COLO668 (cell line): ENCODE results near the gene FGF12.

Experiments used
- DNase-seq: peaks from one replicate; lab custom pipeline; 2025; ENCODE audit not compliant: unreplicated experiment; lab: John Stamatoyannopoulos, UW

FGF12 gene

DNA sequence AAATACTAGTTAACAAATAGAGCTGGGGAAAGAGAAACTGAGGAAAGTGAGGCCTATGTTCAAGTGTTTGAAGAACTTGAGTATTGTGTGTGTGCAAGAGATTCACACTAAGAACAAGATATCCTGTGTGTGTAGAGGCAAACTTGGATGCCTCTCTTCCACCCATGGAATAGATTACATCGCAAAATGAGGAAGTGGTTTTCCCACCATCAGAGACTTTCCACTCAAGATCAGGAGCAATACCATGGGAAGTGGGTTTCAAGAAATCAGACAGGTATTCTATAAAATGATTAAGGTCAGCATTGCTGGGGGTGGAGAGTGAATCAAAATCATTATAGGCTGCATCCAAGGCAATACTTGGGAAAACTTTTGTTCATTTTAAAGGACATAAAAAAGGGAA, 308.0 kb downstream of the FGF12 start:
- DNase-seq, result no peak

DNA sequence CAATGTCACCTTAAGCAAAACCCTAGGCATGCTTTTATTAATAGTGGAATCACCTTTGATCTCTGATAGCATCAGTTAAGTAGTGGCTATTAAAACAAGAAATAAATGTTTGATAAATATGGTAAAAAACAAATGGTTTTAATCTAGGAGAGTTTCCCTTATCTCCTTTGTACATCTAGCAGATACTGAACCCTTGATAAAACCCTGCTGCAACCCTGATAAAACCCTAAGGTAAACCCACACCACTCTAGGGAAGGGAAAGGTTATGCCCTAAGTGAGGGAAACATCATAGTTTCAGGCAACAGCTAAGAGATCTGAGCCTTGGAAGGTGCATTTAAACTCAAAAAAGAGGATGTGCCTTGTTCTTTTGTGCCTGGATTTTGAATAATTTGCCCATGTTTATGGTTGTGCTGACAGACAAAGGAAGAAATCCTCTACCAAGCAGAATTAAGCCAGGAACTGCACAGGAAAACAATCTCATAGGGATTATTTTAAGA, 309.7 kb downstream of the FGF12 start:
- no peak for DNase-seq

DNA sequence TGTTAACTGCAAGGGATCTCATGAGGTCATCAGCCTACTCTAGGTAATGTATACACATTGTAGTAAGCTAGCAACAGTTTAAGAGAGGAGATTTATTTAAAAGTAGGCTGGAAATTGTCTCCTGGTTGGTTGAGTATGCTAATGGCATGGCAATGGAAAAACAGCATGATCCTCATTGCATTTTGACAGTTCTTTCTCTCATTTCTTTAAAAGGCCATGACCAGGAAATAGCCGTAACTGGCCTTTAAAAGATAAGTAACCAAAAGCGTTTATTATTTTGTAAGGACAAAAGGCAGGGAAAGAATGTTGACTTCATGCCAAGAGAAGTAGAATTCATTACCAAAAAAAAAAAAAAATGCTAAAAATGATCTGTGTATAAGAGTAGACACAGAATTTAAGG, 310.3 kb downstream of the FGF12 start:
- DNase-seq, result no peak

DNA sequence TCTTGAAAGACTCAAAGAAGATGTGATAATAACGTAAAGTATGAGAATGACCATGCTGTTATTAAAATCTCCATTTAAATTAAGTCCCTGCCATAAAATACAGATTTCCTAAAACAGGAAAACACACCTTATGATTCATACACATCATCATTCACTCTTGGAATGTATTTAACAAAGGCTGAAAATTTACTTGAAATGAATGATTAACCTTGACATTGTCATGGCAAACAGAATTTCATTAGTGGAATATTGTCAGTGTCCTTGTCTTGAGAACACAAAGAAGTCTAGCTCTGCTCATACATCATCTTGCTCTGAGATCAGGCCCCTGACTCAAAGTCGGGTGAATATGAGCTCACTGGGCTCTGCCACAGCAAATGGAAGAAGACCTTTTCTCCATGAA, 313.9 kb downstream of the FGF12 start:
- no peak for DNase-seq

DNA sequence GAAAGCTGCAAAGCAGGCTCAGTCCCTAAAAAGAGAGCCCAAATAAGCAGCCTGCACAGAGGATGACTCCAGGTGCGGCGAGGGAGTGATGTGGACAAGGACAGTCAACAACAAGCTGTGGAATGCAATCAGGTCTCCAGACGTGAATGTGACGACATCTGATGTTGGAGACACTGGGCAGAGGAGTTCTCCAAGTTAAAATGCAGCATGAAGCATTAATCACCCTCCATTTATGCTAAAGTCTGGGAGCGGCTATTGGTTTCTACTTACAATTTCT, 316.7 kb downstream of the FGF12 start:
- no peak for DNase-seq

DNA sequence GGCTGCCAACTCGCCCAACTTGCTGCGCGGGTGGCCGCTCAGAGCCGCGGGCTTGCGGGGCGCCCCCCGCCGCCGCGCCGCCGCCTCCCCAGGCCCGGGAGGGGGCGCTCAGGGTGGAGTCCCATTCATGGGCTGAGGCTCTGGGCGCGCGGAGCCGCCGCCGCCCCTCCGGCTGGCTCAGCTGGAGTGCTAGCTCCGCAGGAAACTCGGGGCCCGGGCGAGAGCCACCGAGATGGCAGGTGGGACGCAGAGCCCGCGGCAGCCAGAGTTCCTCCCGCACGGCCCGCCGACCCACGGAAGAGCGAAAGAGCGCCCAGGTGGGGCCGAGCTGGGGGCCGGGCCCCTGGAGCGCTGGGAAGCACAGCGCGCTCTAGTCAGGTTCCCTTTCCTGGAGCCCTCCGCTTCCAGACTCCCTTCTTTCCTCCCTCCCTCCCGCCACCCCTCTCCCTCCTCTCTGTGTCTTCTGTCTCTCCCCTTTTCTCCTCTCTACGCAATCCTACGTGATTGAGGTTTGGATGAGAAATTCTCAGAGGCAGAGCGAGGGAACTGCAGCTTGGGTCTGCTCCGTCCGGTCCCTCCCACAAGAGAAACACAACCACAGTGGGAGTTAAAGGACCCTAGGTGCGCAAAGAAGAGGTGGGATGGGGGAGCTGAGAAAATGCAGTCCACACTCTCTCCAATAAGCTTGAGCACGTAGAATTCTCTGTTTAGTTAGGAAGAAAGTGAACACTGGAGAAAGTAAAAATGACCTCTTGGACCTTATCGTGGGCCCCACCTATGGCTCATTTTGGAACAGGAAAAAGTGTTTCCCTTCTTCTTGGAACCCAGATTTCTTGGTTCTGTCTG, 317.3 kb downstream of the FGF12 start:
- DNase-seq, result peak; percentile 46

DNA sequence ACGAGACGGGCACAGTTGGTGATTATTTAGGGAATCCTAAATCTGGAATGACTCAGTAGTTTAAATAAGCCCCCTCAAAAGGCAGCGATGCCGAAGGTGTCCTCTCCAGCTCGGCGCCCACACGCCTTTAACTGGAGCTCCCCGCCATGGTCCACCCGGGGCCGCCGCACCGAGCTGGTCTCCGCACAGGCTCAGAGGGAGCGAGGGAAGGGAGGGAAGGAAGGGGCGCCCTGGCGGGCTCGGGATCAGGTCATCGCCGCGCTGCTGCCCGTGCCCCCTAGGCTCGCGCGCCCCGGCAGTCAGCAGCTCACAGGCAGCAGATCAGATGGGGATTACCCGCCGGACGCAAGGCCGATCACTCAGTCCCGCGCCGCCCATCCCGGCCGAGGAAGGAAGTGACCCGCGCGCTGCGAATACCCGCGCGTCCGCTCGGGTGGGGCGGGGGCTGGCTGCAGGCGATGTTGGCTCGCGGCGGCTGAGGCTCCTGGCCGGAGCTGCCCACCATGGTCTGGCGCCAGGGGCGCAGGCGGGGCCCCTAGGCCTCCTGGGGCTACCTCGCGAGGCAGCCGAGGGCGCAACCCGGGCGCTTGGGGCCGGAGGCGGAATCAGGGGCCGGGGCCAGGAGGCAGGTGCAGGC, 318.0 kb downstream of the FGF12 start:
- peak; percentile 46 for DNase-seq

DNA sequence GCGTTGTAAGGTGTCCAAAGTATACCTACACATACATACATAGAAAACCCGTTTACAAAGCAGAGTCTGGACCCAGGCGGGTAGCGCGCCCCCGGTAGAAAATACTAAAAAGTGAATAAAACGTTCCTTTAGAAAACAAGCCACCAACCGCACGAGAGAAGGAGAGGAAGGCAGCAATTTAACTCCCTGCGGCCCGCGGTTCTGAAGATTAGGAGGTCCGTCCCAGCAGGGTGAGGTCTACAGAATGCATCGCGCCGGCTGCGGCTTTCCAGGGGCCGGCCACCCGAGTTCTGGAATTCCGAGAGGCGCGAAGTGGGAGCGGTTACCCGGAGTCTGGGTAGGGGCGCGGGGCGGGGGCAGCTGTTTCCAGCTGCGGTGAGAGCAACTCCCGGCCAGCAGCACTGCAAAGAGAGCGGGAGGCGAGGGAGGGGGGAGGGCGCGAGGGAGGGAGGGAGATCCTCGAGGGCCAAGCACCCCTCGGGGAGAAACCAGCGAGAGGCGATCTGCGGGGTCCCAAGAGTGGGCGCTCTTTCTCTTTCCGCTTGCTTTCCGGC, 318.6 kb downstream of the FGF12 start:
- DNase-seq, result no peak

GRCh38 chr3:192408007-192408646, 319.2 kb downstream of the FGF12 start:
- DNase-seq, result no peak

DNA sequence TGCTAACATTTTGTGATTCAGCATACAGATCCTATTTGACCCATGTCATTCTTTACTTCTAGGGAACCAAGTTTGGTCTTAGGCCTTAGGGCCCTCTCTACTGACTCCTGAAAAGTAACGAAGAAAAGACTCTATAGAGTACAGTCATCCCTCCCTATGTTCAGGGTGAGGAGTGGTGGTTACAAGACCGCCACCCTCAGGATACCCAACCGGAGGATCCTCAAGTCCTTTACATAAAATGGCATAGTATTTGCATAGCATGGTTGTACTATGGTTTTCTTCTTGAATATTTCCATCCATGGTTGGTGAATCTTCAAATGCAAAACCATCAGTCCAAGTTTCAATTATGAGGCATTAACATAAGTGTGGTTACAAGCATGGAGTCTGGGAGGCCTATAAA, 327.6 kb downstream of the FGF12 start:
- DNase-seq, result no peak

DNA sequence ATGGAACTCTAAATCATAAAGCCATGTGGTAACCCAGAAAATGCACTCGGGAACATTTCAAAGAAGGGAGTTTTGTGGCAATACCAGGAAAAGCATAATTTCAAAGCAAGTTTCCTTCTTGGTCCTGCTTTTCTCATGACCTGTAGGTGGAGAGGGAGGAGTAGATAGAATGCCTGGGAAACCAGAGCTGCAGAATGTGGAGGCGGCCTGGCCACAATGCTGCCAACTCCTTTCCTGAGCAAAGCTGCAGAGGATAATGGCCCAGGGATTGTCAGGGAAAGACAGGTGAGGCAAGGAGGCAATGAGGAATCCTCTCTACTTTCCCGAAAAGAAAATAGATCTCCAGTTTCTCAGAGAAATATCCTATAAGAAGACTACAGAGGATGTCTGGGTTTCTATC, 330.3 kb downstream of the FGF12 start:
- no peak for DNase-seq

- DNase-seq, result no peak
Observed at GRCh38 chr3:192395506-192395905, 331.8 kb downstream of the FGF12 start.

DNA sequence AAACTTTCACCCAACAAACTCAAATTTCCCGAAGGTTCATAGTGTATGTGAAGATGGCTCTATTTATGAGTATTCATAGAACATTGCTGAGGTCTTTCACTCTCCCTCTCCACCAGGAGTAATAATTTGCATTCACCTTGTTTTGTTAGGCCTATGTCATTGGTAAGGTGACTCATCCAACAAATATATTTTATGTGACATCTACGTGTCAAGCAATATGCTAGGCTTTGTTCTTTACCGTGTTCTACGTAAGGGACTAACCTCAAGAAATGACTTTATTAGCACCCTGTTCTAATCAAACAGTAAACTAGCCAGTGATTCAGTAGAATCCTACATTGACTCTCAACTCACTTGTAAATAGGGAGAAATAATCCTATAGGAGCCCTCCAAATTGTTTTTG, 334.4 kb downstream of the FGF12 start:
- no peak for DNase-seq

DNA sequence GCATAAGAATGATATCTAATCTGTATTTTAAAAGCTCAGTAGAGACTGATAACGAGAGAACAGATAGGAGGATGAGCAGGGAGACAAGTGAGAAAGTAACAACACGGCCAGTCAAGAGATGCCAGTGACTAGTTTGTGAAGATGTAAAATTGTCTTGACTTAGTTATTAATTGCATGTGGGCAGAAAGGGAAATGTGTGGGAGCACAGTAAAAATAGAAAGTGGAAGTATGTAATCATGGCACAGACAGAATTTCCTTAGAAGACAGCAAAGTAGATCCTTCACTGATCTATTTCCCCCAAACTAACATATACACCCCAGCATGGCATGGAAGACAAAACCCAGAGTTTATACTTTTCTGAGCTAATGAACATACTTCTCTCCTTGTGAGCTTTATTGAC, 344.5 kb downstream of the FGF12 start:
- DNase-seq, result no peak

GRCh38 chr3:192373586-192373985, 353.8 kb downstream of the FGF12 start:
- DNase-seq, result no peak

DNA sequence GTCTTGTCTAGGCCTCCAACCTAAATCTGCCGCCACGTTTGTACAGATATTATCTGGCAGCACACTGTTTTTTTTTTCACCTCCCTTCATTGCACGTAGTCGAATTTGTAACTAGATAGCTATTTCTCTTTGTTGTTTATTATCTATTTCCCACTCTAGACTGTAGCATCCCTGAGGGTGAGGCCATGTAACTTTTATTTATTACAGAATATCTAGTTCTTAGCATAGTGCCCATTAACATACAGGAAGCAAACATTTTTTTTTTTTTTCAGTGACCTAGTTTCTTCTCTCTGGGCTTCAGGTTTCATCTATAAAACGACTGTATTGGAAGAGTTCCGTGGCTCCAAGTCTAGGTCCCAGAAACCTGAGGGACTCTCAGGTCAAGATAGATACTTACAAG, 354.3 kb downstream of the FGF12 start:
- no peak for DNase-seq

- DNase-seq, result no peak
Observed at GRCh38 chr3:192372616-192373015, 354.7 kb downstream of the FGF12 start.

DNA sequence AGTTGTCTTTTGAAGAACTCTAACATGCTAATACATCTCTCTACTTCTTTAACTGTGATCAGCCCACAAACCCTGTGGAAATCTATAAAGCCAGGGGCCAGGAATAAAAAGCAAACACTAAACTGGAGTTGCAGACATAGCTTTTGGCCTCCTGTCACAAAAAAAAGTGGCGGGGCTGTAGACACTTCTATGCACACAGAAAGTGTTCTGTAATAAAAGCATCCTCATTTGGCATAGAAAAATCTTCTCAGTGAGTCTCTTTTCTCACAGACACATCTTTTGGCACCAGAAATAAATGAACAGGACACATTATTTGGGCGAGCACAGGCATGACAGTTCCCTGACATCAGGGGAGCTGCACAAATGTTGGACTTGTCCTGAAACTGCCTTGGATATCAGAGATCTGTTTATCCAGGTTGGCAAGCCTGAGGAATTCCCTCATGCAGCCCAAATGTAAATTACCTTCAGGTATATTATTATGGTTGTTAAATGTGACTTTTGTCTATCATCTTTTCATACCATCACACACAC, 355.4 kb downstream of the FGF12 start:
- DNase-seq, result no peak

- DNase-seq, result no peak
Observed at GRCh38 chr3:192367616-192368015, 359.7 kb downstream of the FGF12 start.

- no peak for DNase-seq
Observed at GRCh38 chr3:192366916-192367315, 360.4 kb downstream of the FGF12 start.

- DNase-seq, result no peak
Observed at GRCh38 chr3:192365571-192365970, 361.8 kb downstream of the FGF12 start.

DNA sequence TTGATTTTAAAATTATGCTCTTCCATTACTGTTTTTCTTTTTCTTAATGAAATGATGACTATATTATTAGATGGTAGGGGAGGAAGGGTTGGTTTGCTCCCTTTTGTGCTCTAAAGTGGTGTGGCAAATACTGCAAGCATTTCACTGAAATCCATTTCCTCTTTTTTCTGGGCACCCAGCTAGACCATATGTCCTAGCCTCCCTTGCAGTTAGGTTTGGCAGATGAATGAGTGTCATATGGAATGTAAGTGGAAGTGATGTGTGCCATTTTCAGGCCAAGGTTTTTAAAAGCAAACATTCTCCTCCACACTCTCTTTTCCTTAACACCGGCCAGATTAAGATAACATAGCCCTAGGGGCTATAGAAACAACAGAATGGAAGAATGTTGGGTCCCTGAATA, 363.0 kb downstream of the FGF12 start:
- DNase-seq, result no peak
